Activated naive CD8-positive, alpha-beta T cell treated with anti-CD3 and anti-CD28 coated beads for 36 hours (primary cell): ENCODE measurements around the gene TRIM65. TPM values are rescaled to one million over a fixed set of nuclear protein-coding genes. Genes with fewer than 3 reads are reported as not detected.
A peak's percentile ranks its signal among the peaks of the same experiment; 100 is the strongest.
"Not testable (repeated sequence)": the region's sequence is repeated elsewhere in the genome, so short reads cannot be mapped to it uniquely, and the experiment has no call there.

Source experiments
- DNase-seq: peaks from one replicate; pipeline ENCODE4 v3.0.0; 2021
- H3K27ac Mint-ChIP-seq: one replicate; pipeline ENCODE4 v1.8.0; 2022; ENCODE audit warnings: mild to moderate bottlenecking, moderate library complexity, mixed read lengths
- H3K27me3 Mint-ChIP-seq: one replicate; pipeline ENCODE4 v1.8.0; 2022; ENCODE audit warnings: mild to moderate bottlenecking, mixed read lengths
- H3K36me3 Mint-ChIP-seq: one replicate; pipeline ENCODE4 v1.8.0; 2021; ENCODE audit warnings: mild to moderate bottlenecking, mixed read lengths
- H3K4me1 Mint-ChIP-seq: one replicate; pipeline ENCODE4 v1.8.0; 2021; ENCODE audit warnings: mixed read lengths
- H3K4me3 Mint-ChIP-seq: one replicate; pipeline ENCODE4 v1.8.0; 2022; ENCODE audit warnings: mild to moderate bottlenecking, moderate library complexity, mixed read lengths
- H3K9me3 Mint-ChIP-seq: one replicate; pipeline ENCODE4 v1.8.0; 2022; ENCODE audit warnings: mixed read lengths
- total RNA-seq, 2 experiments: library from RNA; stranded (reverse); gene quantifications; one replicate each; pipeline ENCODE4 v1.2.3, GENCODE V29; 2021

The TRIM65 gene
- total RNA-seq, 2 experiments from 2014 or later: 37.2 to 41.7 TPM

GRCh38 chr17:75861927-75862317 lies 34.8 kb downstream of the TRIM65 start:
- H3K4me1 Mint-ChIP-seq: peaks cover 27% of the 10 kb centered on the region
- H3K9me3 Mint-ChIP-seq: no peaks in the 10 kb centered on the region

GRCh38 chr17:75859358-75859757 lies 37.4 kb downstream of the TRIM65 start:
- peaks cover 25% of the 10 kb centered on the region for H3K4me1 Mint-ChIP-seq
- not testable (repeated sequence) for H3K27ac Mint-ChIP-seq

More at GRCh38 chr17:75861927-75862317, 34.8 kb downstream of the TRIM65 start:
- Mint-ChIP-seq H3K4me3 (no peak overlapping the region), H3K27ac (no peak overlapping the region), H3K27me3 (no peaks in the 10 kb centered on the region), H3K36me3 (no peaks in the 10 kb centered on the region)
- no peak for DNase-seq

GRCh38 chr17:75856062-75856756 lies 40.5 kb downstream of the TRIM65 start:
- H3K27me3 Mint-ChIP-seq: no peaks in the 10 kb centered on the region
- H3K27ac Mint-ChIP-seq: no peak overlapping the region
- H3K4me3 Mint-ChIP-seq: no peak overlapping the region
- no peak for DNase-seq
- no peaks in the 10 kb centered on the region for H3K9me3 Mint-ChIP-seq
- no peaks in the 10 kb centered on the region for H3K36me3 Mint-ChIP-seq
- peaks cover 26% of the 10 kb centered on the region for H3K4me1 Mint-ChIP-seq

More at GRCh38 chr17:75859358-75859757, 37.4 kb downstream of the TRIM65 start:
- H3K27me3 Mint-ChIP-seq, H3K36me3 Mint-ChIP-seq, DNase-seq, H3K4me3 Mint-ChIP-seq, H3K9me3 Mint-ChIP-seq: not testable (repeated sequence)

GRCh38 chr17:75855310-75856061 lies 41.3 kb downstream of the TRIM65 start, which contains the start of gene WBP2:
WBP2 (minus strand) TSS chr17:75855335; CDS start chr17:75855297, 38 bp downstream.
- peaks cover 26% of the 10 kb centered on the region for H3K4me1 Mint-ChIP-seq
- no peak within 1 kb of the TSS for H3K4me3 Mint-ChIP-seq
- H3K9me3 Mint-ChIP-seq: no peaks in the 10 kb centered on the region
- H3K36me3 Mint-ChIP-seq: no peaks in the 10 kb centered on the region
- peak; percentile 97 for DNase-seq
- H3K27me3 Mint-ChIP-seq: no peaks in the 10 kb centered on the region
- no peak within 1 kb of the TSS for H3K27ac Mint-ChIP-seq

GRCh38 chr17:75854881-75855309 lies 41.9 kb downstream of the TRIM65 start:
- H3K9me3 Mint-ChIP-seq: no peaks in the 10 kb centered on the region
- H3K27ac Mint-ChIP-seq: no peak overlapping the region
- H3K4me3 Mint-ChIP-seq: no peak overlapping the region
- no peaks in the 10 kb centered on the region for H3K27me3 Mint-ChIP-seq
- H3K4me1 Mint-ChIP-seq: peaks cover 26% of the 10 kb centered on the region
- H3K36me3 Mint-ChIP-seq: peaks cover under 1% of the 10 kb centered on the region
- DNase-seq: no peak

- Mint-ChIP-seq H3K27me3 (no peaks in the 10 kb centered on the region), H3K4me3 (no peak overlapping the region), H3K27ac (no peak overlapping the region), H3K4me1 (peaks cover 23% of the 10 kb centered on the region), H3K36me3 (peaks cover 3% of the 10 kb centered on the region), H3K9me3 (no peaks in the 10 kb centered on the region)
- no peak for DNase-seq
Measured at GRCh38 chr17:75854101-75854748, 42.5 kb downstream of the TRIM65 start.

GRCh38 chr17:75853433-75853832 lies 43.3 kb downstream of the TRIM65 start:
- Mint-ChIP-seq H3K27ac (peak overlapping the region; percentile 62), H3K27me3 (no peaks in the 10 kb centered on the region)

GRCh38 chr17:75851693-75851991 lies 45.1 kb downstream of the TRIM65 start:
- peaks cover 16% of the 10 kb centered on the region for H3K4me1 Mint-ChIP-seq
- not testable (repeated sequence) for H3K27me3 Mint-ChIP-seq, H3K9me3 Mint-ChIP-seq, H3K4me3 Mint-ChIP-seq, DNase-seq, H3K36me3 Mint-ChIP-seq, H3K27ac Mint-ChIP-seq

More at GRCh38 chr17:75853433-75853832, 43.3 kb downstream of the TRIM65 start:
- H3K36me3 Mint-ChIP-seq: peaks cover 3% of the 10 kb centered on the region
- H3K4me1 Mint-ChIP-seq: peaks cover 18% of the 10 kb centered on the region
- no peaks in the 10 kb centered on the region for H3K9me3 Mint-ChIP-seq
- H3K4me3 Mint-ChIP-seq: peak overlapping the region; percentile 25
- DNase-seq: no peak

- H3K27me3 Mint-ChIP-seq: no peaks in the 10 kb centered on the region
- peaks cover 4% of the 10 kb centered on the region for H3K36me3 Mint-ChIP-seq
Measured at GRCh38 chr17:75850928-75851692, 45.6 kb downstream of the TRIM65 start.

GRCh38 chr17:75849724-75850123 lies 47.0 kb downstream of the TRIM65 start:
- Mint-ChIP-seq H3K4me1 (peaks cover 20% of the 10 kb centered on the region), H3K27ac (no peak overlapping the region), H3K4me3 (no peak overlapping the region), H3K36me3 (peaks cover 6% of the 10 kb centered on the region), H3K9me3 (no peaks in the 10 kb centered on the region), H3K27me3 (no peaks in the 10 kb centered on the region)
- DNase-seq: no peak

More at GRCh38 chr17:75850928-75851692, 45.6 kb downstream of the TRIM65 start:
- Mint-ChIP-seq H3K27ac (no peak overlapping the region), H3K4me3 (no peak overlapping the region), H3K4me1 (peaks cover 11% of the 10 kb centered on the region), H3K9me3 (no peaks in the 10 kb centered on the region)
- DNase-seq: no peak

GRCh38 chr17:75849279-75849646 lies 47.5 kb downstream of the TRIM65 start:
- Mint-ChIP-seq H3K27ac (no peak overlapping the region), H3K36me3 (peaks cover 6% of the 10 kb centered on the region)

GRCh38 chr17:75848523-75849278 lies 48.0 kb downstream of the TRIM65 start:
- Mint-ChIP-seq H3K9me3 (no peaks in the 10 kb centered on the region), H3K27me3 (no peaks in the 10 kb centered on the region), H3K36me3 (peaks cover 6% of the 10 kb centered on the region), H3K27ac (peak overlapping the region; percentile 52), H3K4me1 (peaks cover 14% of the 10 kb centered on the region), H3K4me3 (no peak overlapping the region)
- DNase-seq: peak; percentile 74

More at GRCh38 chr17:75849279-75849646, 47.5 kb downstream of the TRIM65 start:
- no peak overlapping the region for H3K4me3 Mint-ChIP-seq
- H3K27me3 Mint-ChIP-seq: no peaks in the 10 kb centered on the region
- DNase-seq: no peak
- H3K9me3 Mint-ChIP-seq: no peaks in the 10 kb centered on the region
- peaks cover 16% of the 10 kb centered on the region for H3K4me1 Mint-ChIP-seq

GRCh38 chr17:75847614-75848522 lies 48.9 kb downstream of the TRIM65 start:
- peak overlapping the region; percentile 52 for H3K27ac Mint-ChIP-seq
- H3K36me3 Mint-ChIP-seq: peaks cover 9% of the 10 kb centered on the region
- no peak for DNase-seq
- no peaks in the 10 kb centered on the region for H3K9me3 Mint-ChIP-seq
- H3K4me3 Mint-ChIP-seq: no peak overlapping the region
- no peaks in the 10 kb centered on the region for H3K27me3 Mint-ChIP-seq
- peaks cover 14% of the 10 kb centered on the region for H3K4me1 Mint-ChIP-seq
